CD1c-positive myeloid dendritic cell (primary cell): ENCODE measurements around the gene GRK4.
A peak's percentile ranks its signal among the peaks of the same experiment; 100 is the strongest.
"Not testable (repeated sequence)": the region's sequence is repeated elsewhere in the genome, so short reads cannot be mapped to it uniquely, and the experiment has no call there.

Experiments used
- DNase-seq: peaks from one replicate; pipeline ENCODE4 v3.0.0-alpha.2; 2016; ENCODE audit errors: extremely low spot score

The GRK4 gene

GRCh38 chr4:2958446-2958845, 4.9 kb upstream of the GRK4 start:
- no peak for DNase-seq

- not testable (repeated sequence) for DNase-seq
Measured at GRCh38 chr4:2960450-2960849, 2.9 kb upstream of the GRK4 start.

DNA sequence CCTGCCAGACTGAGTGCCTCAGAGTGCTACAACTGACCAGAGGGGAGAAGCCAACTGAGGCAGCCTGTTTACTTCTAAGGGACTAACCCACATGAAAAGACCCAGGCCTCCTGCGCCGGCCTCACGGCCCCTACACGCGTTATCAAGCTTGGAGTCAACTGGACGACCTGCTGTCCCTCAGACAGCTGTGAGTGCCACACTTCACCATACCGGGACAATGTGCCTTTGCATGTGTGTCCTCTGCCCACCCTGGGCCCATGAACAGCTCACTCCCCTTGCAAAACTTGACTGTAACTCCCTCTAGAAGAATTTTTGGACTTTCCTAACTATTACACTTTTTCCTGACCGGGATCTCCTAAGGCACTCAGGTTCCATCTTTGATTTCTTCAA, 2.0 kb upstream of the GRK4 start:
- no peak for DNase-seq

- peak; percentile 17 for DNase-seq
Measured at GRCh38 chr4:2961811-2962441, 1.4 kb upstream of the GRK4 start.

- DNase-seq, result no peak
Measured at GRCh38 chr4:2962614-2963174, 677 bp upstream of the GRK4 start.

GRCh38 chr4:2963966-2964471, 648 bp downstream of the GRK4 start:
- DNase-seq, result no peak

DNA sequence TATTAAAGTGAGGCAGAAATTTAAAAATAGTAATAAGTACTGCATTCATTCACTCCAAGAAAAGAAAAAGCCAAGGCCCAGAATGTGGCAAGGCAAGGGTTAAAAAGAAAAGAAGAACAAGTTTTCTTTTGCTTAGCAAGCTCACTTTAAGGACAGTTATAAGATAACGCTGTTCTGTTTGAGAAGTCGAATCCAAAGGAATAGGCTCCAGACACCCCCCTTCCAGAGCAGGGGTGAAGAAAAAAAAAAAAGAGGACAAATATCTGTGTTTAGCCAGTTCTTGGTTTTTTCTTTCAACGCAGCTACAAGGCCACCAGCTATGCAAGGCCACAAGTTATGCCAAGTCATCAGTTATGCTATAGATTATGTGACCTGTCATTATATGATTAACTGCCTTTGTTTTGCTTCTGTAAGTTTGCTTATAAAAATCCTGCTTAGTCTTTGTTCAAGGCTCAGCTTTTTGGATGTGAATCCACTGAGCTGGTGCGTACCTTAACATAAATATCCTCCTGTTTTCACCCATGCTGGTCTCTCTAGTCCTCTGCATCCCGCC, 1.4 kb downstream of the GRK4 start:
- no peak for DNase-seq

DNA sequence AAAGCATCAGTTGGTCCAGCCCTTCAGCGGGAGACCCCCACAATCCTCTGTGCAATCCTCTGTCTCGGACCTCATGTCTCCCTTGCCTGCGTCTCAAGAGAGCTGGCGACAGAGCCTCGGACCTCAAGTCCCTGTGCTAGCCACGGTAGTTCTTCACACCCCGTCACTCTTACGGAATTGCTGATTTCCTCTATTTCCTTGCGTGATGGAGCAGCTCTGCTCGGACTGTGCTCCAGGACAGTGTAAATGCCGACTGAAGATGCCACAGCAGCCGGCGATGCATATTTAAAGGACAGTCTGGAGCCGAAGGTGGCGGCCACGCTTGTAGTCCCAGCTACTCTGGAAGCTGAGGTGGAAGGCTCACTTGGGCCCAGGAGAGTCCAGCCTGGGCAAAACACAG, 1.9 kb downstream of the GRK4 start:
- DNase-seq, result no peak

GRCh38 chr4:2968381-2968780, 5.0 kb downstream of the GRK4 start:
- DNase-seq, result no peak

- DNase-seq, result no peak
Measured at GRCh38 chr4:2971275-2971674, 7.9 kb downstream of the GRK4 start.

DNA sequence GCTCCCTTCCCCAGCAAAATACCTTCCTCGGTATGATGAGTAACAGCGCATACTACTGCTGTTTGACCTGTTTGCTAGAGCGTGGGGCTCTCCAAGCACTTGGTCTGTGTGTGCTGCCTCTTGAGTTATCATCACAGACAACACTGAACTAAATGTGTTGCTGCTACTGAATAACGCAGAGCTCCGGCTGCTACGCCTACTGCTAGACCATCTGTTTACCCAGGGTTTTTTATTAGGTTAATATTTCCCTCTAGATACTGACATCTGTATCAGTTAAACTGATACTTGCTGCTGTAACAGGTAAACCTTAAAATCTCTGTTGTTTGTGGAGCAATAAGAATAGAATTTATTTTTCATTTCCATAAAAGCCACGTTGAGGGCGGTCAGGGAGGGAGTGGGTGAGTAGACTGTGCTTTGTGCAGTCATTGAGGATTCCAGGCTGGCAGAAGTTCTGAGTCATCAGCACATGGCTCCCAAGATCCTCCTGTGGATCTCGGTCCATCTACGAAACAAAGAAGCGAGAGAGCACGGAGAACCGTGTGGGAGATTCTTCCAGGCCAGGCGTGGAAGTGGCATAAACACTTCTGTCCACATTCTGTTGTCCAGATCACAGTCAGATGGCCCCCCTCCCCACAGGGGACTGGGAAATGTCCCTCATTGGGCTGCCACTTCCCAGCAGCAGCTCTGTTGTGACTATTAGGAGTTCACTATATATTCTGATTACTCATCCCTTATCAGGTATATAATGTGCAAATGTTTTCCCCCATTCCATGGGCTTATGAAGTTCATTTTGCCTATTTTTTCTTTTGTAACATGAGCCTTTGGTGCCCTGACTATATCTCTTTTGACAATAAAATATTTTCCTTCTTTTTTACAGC, 14.1 kb downstream of the GRK4 start:
- peak; percentile 75 for DNase-seq

DNA sequence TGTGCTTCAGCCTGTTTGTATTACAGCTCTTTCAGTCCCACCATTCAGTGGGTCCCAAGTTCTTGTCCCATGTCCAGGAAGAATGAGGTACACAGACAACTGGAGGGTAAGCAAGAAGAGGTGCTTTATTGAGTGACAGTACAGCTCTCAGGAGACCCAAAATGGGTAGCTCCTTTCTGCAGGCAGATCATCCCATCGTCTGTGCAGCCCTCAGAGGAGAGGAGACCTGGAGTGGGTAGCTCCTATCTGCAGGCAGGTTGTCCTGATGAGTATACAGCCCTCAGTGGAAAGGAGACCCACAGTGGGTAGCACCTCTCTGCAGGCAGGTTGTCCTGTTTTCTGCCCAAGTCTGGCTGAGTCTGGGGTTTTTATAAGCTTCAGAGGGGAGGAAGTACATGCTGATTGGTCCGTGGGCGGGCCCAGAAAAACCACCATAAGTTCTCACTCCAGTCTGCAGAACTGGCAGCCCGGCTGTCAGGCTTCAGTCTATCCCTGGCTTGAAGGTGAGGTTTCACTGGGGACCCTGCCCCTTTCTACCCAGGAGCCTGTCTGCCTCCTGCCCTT, 18.0 kb downstream of the GRK4 start:
- peak; percentile 33 for DNase-seq

DNA sequence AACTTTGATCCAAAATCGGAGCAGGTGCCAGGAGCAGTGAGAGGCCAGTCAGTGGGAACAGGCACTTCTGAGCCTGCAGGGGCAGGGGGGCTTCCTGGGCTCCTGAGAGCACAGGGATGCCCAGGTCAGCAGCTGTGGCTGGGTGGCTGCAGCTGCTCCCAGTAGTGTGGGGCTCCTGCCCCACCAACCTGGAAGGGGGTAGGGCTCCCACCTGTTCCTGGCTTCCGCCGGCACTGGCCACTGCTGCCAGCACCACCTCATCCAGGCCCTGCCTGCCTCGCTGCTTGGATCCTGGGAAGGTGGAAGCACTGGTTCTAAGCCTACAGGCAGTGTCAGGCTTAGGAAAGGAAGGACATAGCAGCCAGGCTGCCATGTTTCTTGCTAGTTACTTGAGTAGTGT, 18.6 kb downstream of the GRK4 start:
- DNase-seq, result no peak

DNA sequence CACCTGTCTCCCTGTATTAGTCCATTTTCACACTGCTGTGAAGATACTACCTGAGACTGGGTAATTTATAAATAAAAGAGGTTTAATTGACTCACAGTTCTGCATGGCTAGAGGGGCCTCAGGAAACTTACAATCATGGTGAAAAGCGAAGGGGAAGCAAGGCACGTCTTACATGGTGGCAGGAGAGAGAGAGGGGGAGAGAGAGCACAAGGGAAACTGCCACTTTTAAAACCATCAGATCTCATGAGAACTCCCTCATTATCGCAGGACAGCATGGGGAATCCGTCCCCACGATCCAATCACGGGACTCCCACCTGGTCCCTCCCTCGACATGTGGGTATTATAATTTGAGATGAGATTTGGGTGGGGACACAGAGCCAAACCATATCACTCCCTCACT, 20.3 kb downstream of the GRK4 start:
- not testable (repeated sequence) for DNase-seq

DNA sequence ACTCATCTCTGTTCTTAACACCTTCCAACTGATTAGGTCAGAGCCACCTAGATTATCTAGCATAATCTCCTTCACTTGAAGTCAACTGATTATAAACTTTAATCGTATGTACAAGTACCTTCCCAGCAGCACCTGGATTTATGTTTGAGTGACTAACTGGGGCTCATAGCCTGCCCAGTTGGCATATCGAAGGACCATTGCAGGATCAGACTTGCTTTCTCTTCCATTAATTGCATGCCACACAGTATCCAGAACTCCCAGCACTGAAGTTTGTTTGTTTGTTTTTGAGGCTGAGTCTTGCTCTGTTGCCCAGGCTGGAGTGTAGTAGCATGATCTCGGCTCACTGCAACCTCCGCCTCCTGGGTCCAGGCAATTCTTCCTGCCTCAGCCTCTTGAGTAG, 27.9 kb downstream of the GRK4 start:
- no peak for DNase-seq

DNA sequence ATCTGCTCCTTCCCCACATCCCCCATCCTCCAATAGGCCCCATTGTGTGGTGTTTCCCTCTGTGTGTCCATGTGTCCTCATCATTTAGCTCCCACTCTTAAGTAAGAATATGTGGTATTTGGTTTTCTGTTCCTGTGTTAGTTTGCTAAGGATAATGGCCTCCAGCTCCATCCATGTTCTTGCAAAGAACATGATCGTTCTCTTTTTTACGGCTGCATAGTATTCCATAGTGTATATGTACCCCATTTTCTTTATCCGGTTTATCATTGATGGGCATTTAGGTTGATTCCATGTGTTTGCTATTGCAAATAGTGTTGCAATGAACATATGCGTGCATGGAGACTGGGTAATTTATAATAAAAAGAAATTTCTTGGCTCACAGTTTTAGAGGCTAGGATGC, 31.5 kb downstream of the GRK4 start:
- DNase-seq, result no peak

DNA sequence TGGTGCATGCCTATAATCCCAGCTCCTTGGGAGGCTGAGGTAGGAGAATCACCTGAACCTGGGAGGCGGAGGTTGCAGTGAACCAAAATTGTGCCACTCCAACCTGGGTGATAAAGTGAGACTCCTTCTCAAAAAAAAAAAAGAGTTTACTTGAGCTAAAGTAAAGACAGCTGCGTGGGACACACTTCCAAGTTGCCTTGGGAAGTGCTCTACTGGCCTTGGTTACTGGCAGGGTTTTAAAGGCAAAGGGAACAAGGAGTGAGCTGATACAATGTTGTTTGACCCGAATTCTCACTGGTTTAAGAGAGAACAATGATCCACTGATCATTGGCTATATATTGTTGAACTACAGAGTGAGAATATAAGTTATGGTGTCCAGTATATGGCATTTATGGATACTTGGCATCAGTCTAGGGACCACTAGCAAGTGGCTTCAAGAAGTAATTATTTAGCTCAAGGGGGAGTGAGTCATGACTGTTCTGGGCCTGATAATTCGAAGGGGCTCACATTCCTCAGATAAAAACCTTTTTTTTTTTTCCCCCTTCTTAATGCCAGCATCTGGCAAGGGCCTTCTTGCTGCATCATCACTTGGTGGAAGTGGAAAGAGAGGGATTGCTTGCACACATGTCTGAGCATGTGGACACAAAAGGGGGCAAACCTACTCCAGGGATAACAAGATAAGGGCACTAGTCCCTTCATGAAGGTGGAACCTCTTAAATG, 32.3 kb downstream of the GRK4 start:
- DNase-seq, result no peak

GRCh38 chr4:2996415-2996814, 33.0 kb downstream of the GRK4 start:
- DNase-seq, result no peak

DNA sequence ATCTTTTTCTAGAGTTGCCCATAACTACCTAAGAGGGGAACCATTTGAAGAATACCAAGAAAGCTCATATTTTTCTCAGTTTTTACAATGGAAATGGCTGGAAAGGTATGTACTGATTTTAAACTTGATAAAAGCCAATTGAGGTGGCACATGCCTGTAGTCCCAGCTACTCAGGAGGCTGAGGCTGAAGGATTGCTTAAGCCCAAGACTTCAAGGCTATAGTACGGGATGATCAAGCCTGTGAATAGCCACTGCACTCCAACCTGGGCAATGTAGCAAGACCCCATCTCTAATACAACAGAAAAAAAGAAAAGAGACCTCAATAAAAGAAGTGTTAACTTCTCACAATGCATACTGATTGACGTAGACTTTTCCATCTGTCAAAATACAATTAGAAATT, 44.4 kb downstream of the GRK4 start:
- DNase-seq, result no peak

DNA sequence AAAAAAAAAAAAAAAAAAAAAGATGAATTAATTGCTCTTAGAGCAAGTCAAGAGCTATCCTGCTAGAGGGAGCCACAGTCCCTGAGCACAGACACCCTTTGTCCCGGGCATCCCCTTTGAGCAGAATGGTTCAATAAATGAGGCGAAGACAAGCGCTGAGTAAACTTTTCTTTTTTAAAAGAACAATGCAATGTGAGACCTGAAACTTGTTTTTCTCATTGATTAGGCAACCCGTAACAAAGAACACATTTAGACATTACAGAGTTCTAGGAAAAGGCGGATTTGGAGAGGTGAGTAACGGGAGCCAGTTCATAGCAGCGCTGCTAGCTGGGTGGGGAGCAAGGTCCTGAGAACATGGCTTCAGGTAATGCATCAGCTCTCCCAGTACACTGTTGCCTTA, 46.1 kb downstream of the GRK4 start:
- no peak for DNase-seq

DNA sequence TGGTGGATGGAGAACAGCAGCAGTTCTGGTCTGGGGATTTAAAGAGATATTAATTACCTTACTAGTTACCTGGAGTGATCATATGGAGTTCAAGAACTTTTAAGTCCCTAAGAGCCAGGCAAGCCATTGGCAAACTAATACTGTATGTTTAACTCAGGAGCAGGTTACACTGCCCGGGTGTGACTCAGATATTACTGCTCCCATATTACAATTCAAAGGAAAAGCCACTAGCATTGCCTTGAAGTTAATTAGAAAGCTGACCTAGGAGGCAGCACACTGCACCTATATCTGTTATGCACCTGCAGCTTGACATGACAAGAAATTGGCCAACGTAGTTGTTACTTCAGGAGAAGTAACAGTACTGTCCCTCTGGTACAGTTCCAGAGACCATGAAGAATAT, 47.2 kb downstream of the GRK4 start:
- DNase-seq, result no peak

GRCh38 chr4:3010998-3011397, 47.6 kb downstream of the GRK4 start:
- no peak for DNase-seq
